ENCODE data around the gene PKP3.
A peak's percentile ranks its signal among the peaks of the same experiment; 100 is the strongest.
"Not testable (repeated sequence)": the region's sequence is repeated elsewhere in the genome, so short reads cannot be mapped to it uniquely, and the experiment has no call there.

The PKP3 gene

GRCh38 chr11:396948-397548, 3.0 kb downstream of the PKP3 start:
- DNase-seq = peak; percentile 53

- peak; percentile 41 for DNase-seq
Measured at GRCh38 chr11:398826-399225, 4.8 kb downstream of the PKP3 start.

DNA sequence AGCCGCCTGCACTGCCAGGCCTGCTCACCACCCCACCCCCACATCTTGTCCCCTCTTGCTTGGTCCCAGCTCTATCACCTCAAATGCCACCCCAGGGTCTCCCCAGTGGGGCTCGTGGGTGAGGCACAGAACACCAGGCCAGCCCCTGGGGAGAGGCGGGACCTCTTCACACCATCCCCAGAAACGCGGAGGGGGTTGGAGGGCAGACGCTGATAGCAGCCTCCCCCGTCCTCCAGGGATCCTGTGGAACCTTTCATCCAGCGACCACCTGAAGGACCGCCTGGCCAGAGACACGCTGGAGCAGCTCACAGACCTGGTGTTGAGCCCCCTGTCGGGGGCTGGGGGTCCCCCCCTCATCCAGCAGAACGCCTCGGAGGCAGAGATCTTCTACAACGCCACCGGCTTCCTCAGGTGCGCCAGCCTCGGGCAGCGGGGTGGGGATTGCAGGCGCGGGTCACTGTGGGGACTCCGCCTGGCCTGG, 5.8 kb downstream of the PKP3 start:
- DNase-seq = no peak

DNA sequence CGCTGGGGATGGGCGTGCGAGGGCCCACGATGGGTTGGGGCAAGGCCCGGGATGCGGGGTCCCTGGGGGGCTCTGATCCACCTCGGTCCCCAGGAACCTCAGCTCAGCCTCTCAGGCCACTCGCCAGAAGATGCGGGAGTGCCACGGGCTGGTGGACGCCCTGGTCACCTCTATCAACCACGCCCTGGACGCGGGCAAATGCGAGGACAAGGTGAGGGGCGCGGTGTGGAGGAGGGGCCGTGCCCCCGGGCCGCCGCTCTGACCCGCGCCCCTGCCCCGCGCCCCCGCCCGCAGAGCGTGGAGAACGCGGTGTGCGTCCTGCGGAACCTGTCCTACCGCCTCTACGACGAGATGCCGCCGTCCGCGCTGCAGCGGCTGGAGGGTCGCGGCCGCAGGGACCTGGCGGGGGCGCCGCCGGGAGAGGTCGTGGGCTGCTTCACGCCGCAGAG, 6.3 kb downstream of the PKP3 start:
- no peak for DNase-seq

DNA sequence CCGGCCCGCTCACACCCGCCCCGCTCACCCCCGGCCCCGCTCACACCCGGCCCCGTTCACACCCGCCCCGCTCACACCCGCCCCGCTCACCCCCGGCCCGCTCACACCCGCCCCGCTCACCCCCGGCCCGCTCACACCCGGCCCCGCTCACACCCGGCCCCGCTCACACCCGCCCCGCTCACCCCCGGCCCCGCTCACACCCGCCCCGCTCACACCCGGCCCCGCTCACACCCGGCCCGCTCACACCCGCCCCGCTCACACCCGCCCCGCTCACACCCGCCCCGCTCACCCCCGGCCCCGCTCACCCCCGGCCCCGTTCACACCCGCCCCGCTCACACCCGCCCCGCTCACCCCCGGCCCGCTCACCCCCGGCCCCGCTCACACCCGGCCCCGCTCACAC, 7.2 kb downstream of the PKP3 start:
- DNase-seq = not testable (repeated sequence)

DNA sequence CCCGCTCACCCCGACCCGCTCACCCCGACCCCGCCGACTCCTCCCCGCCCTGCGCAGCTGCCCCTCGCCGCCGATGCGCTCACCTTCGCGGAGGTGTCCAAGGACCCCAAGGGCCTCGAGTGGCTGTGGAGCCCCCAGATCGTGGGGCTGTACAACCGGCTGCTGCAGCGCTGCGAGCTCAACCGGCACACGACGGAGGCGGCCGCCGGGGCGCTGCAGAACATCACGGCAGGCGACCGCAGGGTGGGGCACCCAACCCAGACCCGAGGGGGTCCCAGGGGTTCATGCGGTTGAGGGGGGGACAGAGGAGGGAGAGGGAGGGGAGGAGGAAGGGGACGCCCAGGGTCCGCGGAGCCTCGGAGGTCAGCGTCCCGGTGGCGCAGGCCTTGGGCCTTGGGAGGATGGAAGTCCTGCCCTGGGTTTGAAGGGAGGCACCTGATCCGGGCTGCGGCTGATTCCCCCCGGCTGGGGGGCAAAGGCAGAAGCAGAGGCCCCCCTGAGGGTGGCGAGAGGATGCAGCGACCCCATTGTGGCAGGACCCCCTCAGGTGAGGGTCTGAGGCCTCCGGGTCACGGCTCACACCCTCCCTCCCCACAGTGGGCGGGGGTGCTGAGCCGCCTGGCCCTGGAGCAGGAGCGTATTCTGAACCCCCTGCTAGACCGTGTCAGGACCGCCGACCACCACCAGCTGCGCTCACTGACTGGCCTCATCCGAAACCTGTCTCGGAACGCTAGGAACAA, 9.2 kb downstream of the PKP3 start:
- no peak for DNase-seq

- DNase-seq = no peak
Measured at GRCh38 chr11:403761-404431, 9.9 kb downstream of the PKP3 start.

GRCh38 chr11:404551-405264, 10.7 kb downstream of the PKP3 start:
- DNase-seq = no peak

GRCh38 chr11:405323-405953, 11.4 kb downstream of the PKP3 start:
- DNase-seq = no peak

DNA sequence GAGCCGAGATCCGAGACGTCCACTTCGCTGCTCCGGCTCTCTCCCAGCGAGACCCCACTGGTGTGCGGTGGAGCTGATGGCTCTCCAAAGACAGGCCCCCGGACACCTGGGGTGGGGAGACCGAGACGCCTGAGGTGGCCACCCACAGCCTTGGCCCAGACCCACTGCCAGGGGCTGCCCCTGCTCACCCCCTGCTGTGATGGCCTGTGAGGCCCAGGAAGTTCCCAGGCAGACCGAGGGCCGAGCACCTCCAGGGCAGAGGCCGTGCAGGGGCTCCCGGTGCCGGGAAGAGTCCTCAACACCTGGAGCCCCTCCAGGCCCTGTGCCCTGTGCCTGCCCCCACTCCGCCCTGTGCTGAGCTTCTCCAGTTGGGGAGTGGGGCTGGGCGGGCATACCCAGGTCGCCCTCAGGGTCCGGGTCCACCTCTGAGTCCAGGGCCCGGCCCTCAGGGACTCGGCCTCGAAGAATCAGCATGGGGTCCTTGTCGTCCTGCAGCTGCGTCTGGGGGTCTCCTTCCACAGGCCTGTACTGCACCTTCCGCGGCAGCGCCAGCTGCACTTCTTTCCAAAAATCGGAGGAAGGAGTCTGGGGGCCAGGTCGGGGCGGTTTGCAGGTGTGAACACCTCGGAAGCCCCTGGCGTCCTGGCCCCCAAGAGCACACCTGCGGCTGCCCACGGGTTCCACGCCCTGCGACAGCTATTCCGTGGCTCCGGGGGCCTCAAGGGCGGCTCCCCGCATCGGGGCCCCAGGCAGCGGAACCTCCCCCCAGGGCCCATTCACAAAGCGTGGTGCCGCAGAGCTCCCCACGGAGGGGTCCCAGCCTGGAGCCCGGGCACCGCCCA, 12.2 kb downstream of the PKP3 start:
- DNase-seq = no peak

DNA sequence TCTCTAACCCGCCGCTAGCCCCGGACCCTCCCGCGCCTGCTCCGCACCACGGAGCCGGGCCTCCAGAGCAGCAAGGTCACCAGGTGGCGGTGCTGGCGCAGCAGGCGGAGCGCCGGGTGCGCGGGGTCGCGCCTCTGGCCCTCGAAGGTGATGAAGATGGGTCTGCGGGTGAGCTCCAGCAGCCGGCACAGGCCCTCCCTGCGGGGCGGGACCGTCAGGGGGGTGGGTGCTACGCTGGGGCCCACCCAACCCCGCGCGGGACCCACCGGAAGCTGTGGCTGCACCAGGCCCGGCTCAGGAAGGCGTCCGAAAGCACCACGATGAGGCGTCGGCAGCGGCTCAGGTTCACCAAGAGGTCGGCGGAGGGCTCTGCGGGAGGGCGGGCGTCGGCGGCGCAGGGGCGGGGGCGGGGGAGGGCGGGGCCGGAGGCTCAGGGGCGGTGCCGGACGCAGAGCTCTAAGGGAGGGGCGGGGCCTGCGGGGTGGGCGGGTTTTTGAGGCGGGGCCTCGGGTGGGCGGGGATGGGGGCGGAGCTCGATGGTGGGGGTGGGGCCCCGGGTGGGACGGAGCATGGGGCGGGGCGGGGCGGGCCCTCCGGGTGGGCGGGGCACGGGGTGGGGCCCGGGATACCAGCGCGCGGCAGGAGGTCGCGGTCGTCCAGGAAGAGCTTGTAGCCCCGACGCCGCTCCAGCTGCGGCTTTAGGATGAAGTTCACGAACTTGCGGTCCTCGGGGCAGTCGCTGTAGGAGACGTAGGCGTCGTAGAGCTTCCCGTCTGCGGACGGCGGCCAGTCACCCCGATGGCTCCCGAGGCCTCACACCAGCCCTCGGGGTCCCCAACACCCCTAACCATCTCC, 13.0 kb downstream of the PKP3 start:
- peak; percentile 82 for DNase-seq

GRCh38 chr11:407651-408123, 13.7 kb downstream of the PKP3 start:
- DNase-seq = no peak

- DNase-seq = no peak
Measured at GRCh38 chr11:408154-409007, 14.4 kb downstream of the PKP3 start.

GRCh38 chr11:409008-409599, 15.1 kb downstream of the PKP3 start:
- no peak for DNase-seq

DNA sequence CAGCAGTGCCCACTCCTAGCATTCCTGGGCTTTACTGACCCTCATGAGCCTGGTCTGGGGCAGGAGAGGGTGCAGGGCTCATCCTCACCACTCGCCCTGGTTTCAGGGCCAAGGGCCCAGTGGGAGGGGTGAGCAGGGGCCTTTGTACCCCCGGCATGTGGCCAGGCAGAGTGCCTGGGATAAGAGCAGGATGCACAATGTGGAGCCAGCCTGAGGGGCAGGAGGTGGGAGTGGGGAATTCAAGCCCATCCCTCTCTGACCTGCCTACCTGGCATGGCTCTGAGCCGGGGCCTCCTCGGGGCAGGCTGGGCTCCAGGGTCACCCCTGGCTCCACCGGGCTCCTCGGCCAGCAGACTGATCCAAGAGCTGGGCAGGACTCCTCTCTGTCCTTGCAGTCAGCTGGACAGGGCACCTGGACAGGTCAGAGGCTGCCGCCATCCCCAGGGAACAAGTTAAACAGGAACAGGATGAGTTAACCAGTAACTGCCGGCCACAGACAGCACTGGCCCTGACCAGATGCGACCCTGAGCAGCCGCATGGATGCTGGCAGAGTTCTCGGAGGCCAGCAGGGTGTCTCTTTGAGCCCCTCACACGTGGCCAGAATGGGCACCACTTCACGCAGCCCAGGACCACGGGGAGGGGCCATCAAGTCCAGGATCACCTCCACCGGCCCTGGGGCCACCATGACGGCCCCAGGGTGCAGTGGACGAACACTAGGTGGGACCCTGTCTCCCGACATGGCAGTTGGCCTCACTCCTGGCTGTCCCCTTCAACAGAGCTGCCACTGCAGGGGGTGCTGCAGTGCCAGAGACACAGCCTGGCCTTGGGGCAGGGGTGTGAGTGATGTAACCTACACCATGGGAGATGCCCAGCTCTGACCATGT, 15.8 kb downstream of the PKP3 start:
- no peak for DNase-seq

- not testable (repeated sequence) for DNase-seq
Measured at GRCh38 chr11:410711-411110, 16.7 kb downstream of the PKP3 start.

DNA sequence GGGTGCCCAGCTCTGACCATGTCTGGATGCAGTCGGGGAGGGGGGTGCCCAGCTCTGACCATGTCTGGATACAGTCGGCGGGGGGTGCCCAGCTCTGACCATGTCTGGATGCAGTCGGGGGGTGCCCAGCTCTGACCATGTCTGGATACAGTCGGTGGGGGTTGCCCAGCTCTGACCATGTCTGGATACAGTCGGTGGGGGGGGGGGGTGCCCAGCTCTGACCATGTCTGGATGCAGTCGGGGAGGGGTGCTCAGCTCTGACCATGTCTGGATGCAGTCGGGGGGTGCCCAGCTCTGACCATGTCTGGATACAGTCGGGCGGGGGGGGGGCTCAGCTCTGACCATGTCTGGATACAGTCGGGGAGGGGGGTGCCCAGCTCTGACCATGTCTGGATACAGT, 17.5 kb downstream of the PKP3 start:
- not testable (repeated sequence) for DNase-seq

DNA sequence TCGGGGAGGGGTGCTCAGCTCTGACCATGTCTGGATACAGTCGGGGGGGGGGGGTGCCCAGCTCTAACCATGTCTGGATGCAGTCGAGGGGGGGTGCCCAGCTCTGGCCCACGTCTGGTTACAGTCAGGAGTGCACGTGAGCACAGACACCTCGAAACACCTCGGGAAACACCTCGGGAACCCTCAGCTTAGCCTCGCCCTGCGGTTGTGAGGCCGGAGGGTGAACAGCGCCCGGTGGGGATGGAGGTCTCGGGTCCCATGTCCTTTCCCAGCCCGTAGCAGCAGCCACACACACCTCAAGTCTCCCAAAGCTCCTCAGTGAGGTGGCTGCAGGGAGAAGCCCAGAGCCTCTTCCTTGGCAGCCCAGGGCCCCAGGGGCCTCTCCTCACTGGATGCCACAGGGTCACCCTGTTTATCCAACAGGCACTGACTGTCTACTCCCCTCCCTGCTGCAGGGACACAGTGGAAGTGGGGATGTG, 18.7 kb downstream of the PKP3 start:
- DNase-seq = no peak
